Endothelial cell of umbilical vein (primary cell): Measurements from ENCODE around the gene CDC42BPB.

ENCODE experiments used
- CTCF ChIP-seq, 2 donors: IDR thresholded peaks; 1 replicate in 1 of 2; 2 replicates in 1 of 2; pipeline ENCODE4 v1.5.1; 2011; ENCODE audit warnings: low read length in 2 of 2, mild to moderate bottlenecking in 2 of 2, moderate library complexity in 2 of 2, control low read depth in 1 of 2, inconsistent platforms in 1 of 2, low read depth in 1 of 2; ENCODE audit not compliant: insufficient read depth in 1 of 2; ENCODE audit errors: extremely low read depth in 1 of 2
- EZH2 ChIP-seq: IDR thresholded peaks from 2 replicates; pipeline ENCODE4 v1.6.1; 2012; ENCODE audit warnings: borderline replicate concordance, low read depth, mild to moderate bottlenecking, moderate library complexity, low read length, inconsistent platforms; ENCODE audit not compliant: severe bottlenecking
- FOS ChIP-seq: IDR thresholded peaks from 2 replicates; pipeline ENCODE4 v1.6.1; 2011; ENCODE audit warnings: mild to moderate bottlenecking, low read length, moderate library complexity, borderline replicate concordance; ENCODE audit not compliant: insufficient read depth
- GATA2 ChIP-seq: IDR thresholded peaks from 2 replicates; pipeline ENCODE4 v1.7.0; 2011; ENCODE audit warnings: low read depth, mild to moderate bottlenecking, moderate library complexity, mixed read lengths, low read length; ENCODE audit not compliant: insufficient read length, insufficient read depth
- JUN ChIP-seq: IDR thresholded peaks from 2 replicates; pipeline ENCODE4 v1.6.1; 2011; ENCODE audit warnings: borderline replicate concordance, low read depth; ENCODE audit not compliant: insufficient read length, insufficient read depth
- MAX ChIP-seq: IDR thresholded peaks from 2 replicates; pipeline ENCODE4 v1.6.1; 2011; ENCODE audit not compliant: insufficient read depth, insufficient read length
- MYC ChIP-seq: IDR thresholded peaks from one replicate; pipeline ENCODE4 v1.6.1; 2011; ENCODE audit warnings: mild to moderate bottlenecking, low read depth, low read length
- POLR2A ChIP-seq: IDR thresholded peaks from 2 replicates; pipeline ENCODE4 v1.6.1; 2012; ENCODE audit warnings: low read depth, mild to moderate bottlenecking, control low read depth, low read length
- POLR2AphosphoS5 ChIP-seq: IDR thresholded peaks from 2 replicates; pipeline ENCODE4 v1.6.1; 2012; ENCODE audit warnings: low read depth, mild to moderate bottlenecking, control low read depth, low read length, moderate library complexity; ENCODE audit not compliant: insufficient read depth

DNA sequence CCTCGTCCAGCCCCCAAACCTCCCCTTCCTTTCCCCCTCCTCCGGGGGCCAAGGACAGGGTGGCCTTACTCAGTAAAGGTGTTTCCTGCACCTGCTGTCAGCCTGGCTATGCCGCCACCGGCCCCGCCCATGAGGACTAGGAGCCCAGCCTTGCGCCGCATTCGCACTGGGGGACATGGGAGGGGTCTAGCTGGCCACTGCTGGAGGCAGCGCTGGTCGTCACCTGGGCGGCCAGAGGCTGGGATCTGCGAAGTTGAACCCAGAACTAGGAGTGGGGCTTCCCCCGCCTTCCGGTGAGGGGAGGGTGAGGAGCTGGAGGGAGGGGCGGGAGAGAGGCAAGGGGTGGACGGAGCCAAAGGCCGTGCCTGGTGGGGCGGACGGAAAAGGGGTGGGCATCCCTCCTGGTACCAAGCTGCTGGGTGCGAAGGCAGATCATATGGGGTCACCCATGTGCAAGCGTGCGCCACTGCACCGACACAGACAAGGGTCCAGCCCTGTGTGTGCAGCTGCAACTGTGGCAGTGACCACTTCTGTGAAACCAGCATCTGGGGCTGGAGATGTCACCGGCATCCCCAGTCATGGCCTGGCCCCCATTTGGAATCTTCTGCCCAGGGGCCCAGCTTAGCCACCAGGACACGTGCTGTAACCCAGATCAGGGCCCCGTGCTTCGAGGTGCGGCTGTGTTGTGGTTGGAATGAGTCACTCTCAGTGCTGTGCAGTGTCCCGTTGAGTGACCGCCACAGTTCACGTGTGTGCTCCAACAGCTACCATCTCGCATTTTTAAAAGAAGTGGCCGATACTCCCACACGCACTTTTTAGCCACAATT is 126.4 kb downstream of the CDC42BPB start:
- TF ChIP-seq CTCF (IDR thresholded peaks at IDR 0.05; ENCODE audit: extremely low read depth in 1 of 2, insufficient read depth in 1 of 2, low read depth in 1 of 2, low read length in 2 of 2) (no peak), JUN (no peak), POLR2AphosphoS5 (no peak), MAX (no peak), EZH2 (no peak), POLR2A (no peak), GATA2 (no peak), FOS (no peak), MYC (no peak)
